Cardiac fibroblast (primary cell): ENCODE results near the gene MAPKAPK2.
A peak's percentile ranks its signal among the peaks of the same experiment; 100 is the strongest.

Experiments
- DNase-seq, 2 donors: peaks; one replicate each; pipeline versions ENCODE4 v3.0.0 to v3.0.0-alpha.2; 2010; ENCODE audit warnings: low read depth in 2 of 2
- H3K4me3 ChIP-seq, 2 donors: replicated peaks in 1 of 2; 1 replicate in 1 of 2; 2 replicates in 1 of 2; pipeline ENCODE4 v1.5.1; 2011; ENCODE audit warnings: low read depth in 2 of 2, low read length in 2 of 2, mild to moderate bottlenecking in 2 of 2, moderate library complexity in 1 of 2
- CTCF ChIP-seq: IDR thresholded peaks from one replicate; pipeline ENCODE4 v1.5.1; 2011; ENCODE audit warnings: low read depth, mild to moderate bottlenecking, low read length, inconsistent platforms

MAPKAPK2 gene

GRCh38 chr1:206693592-206693991 is 8.9 kb downstream of the MAPKAPK2 start:
- peak in 1 of 2 donors; percentile 82 for DNase-seq
- no peak for TF ChIP-seq CTCF
- H3K4me3 ChIP-seq: no peak overlapping the region

- H3K4me3 ChIP-seq: no peak overlapping the region
- no peak for TF ChIP-seq CTCF
- DNase-seq: no peak
Observed at GRCh38 chr1:206694171-206695124, 9.7 kb downstream of the MAPKAPK2 start.

GRCh38 chr1:206695733-206696132 is 11.0 kb downstream of the MAPKAPK2 start:
- no peak overlapping the region for H3K4me3 ChIP-seq
- no peak for TF ChIP-seq CTCF
- DNase-seq: no peak

GRCh38 chr1:206696812-206697585 is 12.3 kb downstream of the MAPKAPK2 start:
- no peak for TF ChIP-seq CTCF
- DNase-seq: peak; percentile 36 to 45
- no peak overlapping the region for H3K4me3 ChIP-seq

GRCh38 chr1:206698011-206698410 is 13.3 kb downstream of the MAPKAPK2 start:
- no peak for TF ChIP-seq CTCF
- no peak overlapping the region for H3K4me3 ChIP-seq
- DNase-seq: no peak

GRCh38 chr1:206699000-206699586 is 14.4 kb downstream of the MAPKAPK2 start:
- no peak for DNase-seq
- no peak for TF ChIP-seq CTCF

More at GRCh38 chr1:206699000-206699586, 14.4 kb downstream of the MAPKAPK2 start:
- H3K4me3 ChIP-seq: no peak overlapping the region
